SHP77 (cell line): Measurements from ENCODE around the gene ELP4.
"Not testable (repeated sequence)": the region's sequence is repeated elsewhere in the genome, so short reads cannot be mapped to it uniquely, and the experiment has no call there.

ENCODE experiments used
- DNase-seq, 2 experiments: peaks; one replicate each; lab custom pipeline; 2025; lab: John Stamatoyannopoulos, UW

ELP4 gene

GRCh38 chr11:31706357-31706756 lies 196.8 kb downstream of the ELP4 start:
- DNase-seq = no peak

DNA sequence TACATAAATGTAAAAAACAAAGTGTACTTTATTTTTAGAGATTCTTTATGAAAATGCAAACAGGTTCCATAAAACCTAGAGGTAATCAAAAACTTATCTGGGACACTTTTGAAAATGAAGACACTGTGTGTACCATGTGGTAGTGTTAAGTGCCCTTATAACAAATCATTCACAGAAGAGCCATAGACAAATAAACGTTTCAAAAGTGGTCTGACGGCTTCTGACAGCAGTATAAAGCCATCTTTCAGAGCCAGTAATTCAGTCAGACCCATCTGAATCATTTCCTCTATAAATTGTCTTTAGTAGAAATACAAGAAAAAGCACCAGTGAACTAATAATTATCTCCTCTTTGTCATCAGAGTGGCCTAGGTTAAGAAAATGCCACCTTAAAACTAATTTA lies 201.6 kb downstream of the ELP4 start:
- peak in 1 of 2 experiments; percentile 2 for DNase-seq

DNA sequence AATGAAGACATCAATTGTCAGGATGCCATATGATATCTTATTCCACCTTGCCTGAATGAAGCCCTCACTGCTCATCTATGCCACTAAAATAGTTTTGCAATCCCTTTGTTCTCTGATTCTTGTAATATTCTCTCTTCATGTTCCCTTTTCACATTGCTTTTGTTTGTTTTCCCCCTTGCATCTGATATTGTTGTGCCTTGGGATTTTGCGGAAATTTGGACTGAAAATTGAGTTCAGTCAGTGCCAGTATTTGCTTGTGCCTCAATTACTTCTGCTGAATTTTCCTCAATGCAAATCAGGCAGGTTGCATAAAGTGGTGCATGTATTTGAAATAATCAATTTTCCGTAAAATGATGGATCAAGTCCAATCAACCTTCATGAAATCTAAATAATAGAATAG lies 203.3 kb downstream of the ELP4 start:
- no peak for DNase-seq

DNA sequence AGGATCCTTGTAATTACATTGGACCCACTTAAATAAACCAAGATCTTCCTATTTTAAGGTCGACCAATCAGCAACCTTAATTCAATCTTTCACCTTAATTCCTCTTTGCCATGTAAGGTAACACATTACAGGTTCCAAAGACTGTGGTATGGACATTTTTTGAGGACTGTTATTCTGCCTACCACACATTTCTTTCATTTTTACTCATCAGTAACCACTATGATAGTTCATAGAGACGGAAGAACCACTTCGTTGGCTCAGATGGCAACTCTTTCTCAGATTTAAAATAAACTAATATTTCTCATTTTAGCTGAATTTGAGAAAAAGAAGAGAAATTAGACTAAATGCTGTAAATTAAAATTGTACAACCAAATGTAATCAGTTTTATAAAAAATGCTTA lies 205.3 kb downstream of the ELP4 start:
- DNase-seq = no peak

DNA sequence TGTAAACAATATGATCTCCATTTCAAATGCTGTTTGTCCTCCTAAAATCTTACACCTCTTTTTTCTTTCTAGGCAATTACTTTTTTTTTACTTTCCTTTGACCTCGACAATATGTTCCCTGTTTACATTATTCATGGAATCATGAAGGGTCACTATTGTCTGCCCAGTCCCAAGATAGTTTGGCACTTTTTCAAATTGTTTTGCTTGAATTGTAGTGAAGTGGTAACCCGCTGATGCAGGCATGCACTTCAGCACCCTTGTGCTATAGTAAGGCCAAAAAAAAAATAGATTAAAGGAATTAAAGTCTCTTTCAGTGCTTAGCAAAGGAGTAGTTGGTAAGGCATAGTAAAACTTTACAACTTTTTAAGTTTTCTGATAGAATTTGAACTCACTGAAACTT lies 210.7 kb downstream of the ELP4 start:
- no peak for DNase-seq

- DNase-seq = no peak
Measured at GRCh38 chr11:31720671-31721365, 211.3 kb downstream of the ELP4 start.

DNA sequence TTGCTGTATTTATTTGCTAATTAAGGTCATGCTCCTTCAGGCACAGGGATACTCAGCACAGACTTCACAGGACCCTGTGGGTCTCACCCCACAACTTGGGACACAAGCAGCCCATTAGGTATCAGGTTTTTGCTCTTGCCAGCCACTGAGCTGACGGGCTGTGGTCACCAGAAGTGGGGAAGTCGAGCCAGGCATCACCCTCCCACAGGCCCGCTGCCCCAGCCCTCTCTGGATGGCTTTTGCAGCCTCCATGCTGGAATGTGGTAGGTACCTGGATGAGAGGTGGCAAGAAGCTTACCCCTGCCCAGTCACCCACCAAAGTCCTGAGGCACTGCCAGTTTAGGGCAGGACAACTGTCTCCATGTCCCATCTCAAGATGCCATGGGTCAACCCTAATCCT lies 213.2 kb downstream of the ELP4 start:
- no peak for DNase-seq

- DNase-seq = no peak
Measured at GRCh38 chr11:31725176-31725575, 215.6 kb downstream of the ELP4 start.

DNA sequence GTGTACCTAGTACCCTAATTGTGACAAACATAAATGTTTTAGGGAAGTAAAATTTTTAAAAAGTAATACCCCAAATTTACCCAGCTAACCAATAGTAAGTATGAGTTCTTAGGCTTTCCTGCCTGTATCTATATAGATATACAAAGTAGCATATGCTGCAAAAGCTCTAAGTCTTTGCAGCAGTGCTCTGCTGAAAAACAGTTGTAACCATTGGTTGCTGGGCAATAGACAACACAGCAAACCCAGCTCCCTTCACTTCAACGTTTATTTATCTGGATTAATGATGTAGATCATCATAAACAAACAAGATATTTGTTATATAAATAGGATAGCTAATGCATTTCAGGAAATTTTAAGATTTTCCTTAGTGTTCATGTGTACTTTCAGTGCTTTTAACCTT lies 218.9 kb downstream of the ELP4 start:
- no peak for DNase-seq

- no peak for DNase-seq
Measured at GRCh38 chr11:31740131-31740530, 230.6 kb downstream of the ELP4 start.

GRCh38 chr11:31740731-31741368 lies 231.3 kb downstream of the ELP4 start:
- DNase-seq = not testable (repeated sequence)

- no peak for DNase-seq
Measured at GRCh38 chr11:31747581-31747980, 238.0 kb downstream of the ELP4 start.

DNA sequence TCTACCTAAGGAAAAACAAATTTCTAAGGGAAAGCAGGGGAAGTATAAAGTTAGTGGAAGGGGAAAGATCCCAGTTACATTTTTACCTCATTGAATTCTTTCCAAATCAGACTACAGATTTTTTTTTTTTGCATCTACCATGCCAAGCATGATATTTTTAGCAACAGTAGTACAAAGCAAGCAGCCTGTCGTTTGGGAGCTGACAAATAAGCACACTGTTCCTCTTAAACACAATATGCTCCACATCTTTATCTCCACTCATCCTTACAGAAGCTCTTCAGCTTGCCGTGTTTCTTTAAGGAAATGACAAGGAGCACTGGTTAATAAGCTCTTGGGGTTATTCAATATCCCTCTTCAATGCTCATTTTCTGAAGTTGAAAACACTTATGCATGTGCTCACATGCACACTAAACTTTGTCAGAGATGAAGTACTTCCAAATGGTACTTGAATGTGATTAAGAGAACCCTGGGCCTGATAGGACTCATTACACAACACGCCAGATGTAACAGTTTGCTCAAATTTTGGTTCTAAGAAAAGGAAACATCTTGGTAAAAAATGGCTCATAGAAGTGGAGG lies 247.8 kb downstream of the ELP4 start:
- DNase-seq = no peak

DNA sequence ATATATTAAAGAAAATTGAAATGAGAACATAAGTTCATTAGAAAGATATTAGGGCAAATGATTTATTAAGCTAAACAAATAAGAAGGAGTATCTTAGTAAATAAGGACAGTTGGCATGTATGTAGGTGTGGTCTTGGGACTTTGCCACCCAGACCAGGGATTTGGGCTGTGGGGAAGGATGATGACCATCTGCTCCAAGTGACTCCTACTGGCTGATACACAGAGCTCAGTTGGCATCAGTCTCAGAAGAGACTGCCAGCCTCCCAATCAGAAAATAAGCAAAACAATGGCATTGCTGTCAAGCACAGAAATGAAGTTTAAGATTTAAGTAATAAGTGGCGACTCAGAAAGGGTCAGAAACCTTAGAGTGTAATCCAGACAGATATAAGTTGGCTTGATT lies 252.1 kb downstream of the ELP4 start:
- no peak for DNase-seq

GRCh38 chr11:31763296-31763695 lies 253.7 kb downstream of the ELP4 start:
- DNase-seq = no peak

GRCh38 chr11:31764261-31764660 lies 254.7 kb downstream of the ELP4 start:
- DNase-seq = no peak

GRCh38 chr11:31764766-31765165 lies 255.2 kb downstream of the ELP4 start:
- no peak for DNase-seq

GRCh38 chr11:31767066-31767465 lies 257.5 kb downstream of the ELP4 start:
- DNase-seq = no peak

- DNase-seq = no peak
Measured at GRCh38 chr11:31767685-31768084, 258.1 kb downstream of the ELP4 start.

DNA sequence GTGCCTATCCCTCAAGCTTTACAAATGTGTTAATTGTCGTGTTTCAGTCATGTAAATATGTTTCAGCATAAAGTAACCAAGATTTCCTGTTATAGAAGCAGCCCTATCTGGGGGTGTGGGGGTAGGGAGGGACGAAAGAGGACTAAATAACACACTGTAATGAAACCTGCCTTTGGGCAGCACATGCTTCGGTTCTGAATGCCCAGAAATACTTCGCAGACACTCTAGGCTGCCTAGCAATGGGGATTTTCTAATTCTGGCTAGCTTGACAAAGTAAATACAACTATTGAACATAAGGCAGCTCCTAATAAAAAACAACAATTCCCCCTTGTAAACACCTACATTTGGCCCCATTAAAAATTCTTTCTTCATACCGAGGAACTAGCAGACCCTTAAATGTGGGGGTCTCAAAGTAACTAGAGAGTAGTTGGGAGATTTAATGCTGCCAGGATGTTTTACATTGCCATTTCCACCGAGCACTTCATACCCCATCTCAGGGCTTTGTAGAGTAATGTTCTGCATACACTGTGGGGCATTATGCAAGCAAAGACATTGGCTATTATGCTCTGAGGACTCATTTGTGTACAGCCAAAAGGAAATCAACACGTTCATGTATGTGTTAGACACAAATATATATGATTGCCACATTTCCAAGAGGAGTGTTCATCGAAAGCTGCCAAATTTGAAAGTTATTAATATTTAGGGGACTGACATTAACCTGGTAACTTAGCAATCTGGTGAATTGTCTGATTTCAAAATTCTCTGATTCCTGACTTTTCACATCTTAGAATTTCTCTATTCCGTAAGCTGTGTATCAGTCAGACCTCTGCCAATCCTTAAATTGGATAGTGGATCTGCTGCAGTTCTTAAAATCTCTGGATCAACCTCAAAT lies 259.4 kb downstream of the ELP4 start:
- DNase-seq = no peak

GRCh38 chr11:31770011-31770700 lies 260.6 kb downstream of the ELP4 start:
- DNase-seq = no peak

- DNase-seq = no peak
Measured at GRCh38 chr11:31772412-31772811, 262.8 kb downstream of the ELP4 start.
